HFF-Myc (cell line): Measurements from ENCODE around the gene VASH2.

Source experiments
- DNase-seq: peaks from one replicate; pipeline ENCODE4 v3.0.0-alpha.2; 2011; ENCODE audit warnings: low read depth; ENCODE audit errors: extremely low read depth
- H3K4me3 ChIP-seq: replicated peaks from 2 replicates; pipeline ENCODE4 v1.5.1; 2011; ENCODE audit warnings: low read depth, mild to moderate bottlenecking, control low read depth, low read length
- TF ChIP-seq, protein P1 (sequence below): IDR thresholded peaks from 2 replicates; pipeline ENCODE4 v1.5.1; 2012; ENCODE audit warnings: mild to moderate bottlenecking, low read depth, low read length, control low read depth; ENCODE audit errors: missing control alignments

VASH2 gene

DNA sequence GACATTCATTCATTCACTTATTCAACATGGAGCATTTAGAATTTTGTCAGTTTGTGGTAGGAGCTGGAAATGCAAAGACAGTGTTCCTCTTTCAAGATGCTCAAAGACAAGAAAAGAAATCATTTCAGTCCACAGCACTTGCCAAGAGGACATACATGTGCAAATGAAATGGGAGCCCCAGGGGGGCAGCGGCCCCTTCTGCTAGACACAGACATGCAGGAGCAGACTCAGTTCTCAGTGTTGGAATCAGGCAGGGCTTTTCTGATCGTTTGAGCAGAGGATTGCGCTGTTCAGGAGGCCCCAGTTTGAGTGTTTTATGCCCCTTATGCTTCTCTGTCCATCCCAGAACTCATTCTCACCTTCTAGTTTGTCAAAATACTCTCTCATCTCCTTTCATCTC, 35.6 kb upstream of the VASH2 start:
- no peak for DNase-seq
- TF ChIP-seq, protein P1, sequence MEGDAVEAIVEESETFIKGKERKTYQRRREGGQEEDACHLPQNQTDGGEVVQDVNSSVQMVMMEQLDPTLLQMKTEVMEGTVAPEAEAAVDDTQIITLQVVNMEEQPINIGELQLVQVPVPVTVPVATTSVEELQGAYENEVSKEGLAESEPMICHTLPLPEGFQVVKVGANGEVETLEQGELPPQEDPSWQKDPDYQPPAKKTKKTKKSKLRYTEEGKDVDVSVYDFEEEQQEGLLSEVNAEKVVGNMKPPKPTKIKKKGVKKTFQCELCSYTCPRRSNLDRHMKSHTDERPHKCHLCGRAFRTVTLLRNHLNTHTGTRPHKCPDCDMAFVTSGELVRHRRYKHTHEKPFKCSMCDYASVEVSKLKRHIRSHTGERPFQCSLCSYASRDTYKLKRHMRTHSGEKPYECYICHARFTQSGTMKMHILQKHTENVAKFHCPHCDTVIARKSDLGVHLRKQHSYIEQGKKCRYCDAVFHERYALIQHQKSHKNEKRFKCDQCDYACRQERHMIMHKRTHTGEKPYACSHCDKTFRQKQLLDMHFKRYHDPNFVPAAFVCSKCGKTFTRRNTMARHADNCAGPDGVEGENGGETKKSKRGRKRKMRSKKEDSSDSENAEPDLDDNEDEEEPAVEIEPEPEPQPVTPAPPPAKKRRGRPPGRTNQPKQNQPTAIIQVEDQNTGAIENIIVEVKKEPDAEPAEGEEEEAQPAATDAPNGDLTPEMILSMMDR, result no peak
- H3K4me3 ChIP-seq, result no peak overlapping the region

DNA sequence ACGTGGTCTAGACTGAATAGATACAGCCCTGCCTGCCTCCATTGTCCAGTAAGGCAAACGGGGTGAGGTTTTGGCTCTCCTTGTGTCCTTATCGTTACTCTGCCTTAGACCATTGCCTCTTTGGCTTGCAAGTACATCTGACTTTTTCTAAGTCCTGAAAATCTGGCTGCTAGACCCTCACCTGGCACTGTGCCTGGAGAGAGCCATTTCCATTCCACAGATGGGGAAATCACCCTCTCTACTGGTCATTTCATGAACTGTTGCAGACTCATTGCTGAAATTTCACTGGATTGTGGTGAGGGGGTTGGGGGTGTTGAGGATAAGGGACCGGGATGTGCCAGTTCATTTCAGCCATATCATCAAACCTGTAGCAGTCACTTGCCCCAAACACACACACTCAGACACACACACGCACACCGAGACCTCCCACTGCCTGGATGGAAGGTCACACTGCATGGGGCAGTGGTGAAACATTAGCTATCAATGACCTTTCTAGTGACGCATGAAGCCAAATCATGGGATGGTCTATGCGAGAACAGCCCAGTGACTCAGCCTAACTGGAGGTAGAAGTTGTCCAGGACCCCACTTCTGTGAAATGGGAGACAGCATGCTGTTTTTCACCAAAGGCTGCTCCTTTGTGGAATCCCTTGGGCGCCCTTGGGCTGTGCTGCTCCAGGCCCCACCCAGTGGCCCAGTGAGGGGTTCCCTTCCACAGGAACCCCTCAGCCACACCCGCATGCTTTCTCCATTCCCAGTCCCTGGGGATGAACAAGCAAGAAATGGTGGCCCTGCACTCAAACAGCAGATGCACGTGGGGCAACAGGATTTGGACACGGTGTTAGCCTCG, 34.9 kb upstream of the VASH2 start:
- TF ChIP-seq, protein P1, result peak; percentile 33
- no peak overlapping the region for H3K4me3 ChIP-seq
- no peak for DNase-seq

DNA sequence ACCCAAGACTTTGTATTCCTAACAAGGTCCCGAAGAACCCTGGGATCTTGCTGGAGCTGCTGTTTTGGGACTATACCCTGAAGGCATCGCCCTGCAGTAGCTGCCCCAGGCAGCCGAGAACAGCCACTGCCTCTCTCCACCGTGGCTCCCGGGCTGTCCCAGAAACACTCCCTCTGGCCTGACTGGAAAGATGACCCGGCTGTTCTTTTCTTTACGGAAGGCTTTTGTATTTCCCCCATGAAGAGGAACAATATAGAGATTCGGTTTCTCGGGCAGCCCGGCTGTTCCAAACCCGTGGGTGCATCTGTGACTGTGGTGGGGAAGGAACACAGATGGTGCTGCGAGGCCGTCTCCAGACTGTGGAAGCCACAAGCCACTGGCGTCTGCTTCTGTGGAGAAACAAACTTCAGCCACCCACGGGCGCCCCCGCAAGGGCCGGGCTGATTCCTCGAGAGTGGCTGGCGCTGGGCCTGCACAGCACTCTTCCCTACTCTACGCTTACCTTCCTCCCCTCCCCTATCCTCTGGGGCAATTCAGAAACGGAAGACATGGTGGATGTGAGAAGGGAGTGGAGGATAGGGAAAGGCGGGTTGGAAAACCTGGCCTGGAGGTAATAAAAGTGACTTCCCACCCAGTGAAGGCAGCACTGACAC, 33.7 kb upstream of the VASH2 start:
- DNase-seq, result no peak
- TF ChIP-seq, protein P1, result no peak
- H3K4me3 ChIP-seq, result no peak overlapping the region

DNA sequence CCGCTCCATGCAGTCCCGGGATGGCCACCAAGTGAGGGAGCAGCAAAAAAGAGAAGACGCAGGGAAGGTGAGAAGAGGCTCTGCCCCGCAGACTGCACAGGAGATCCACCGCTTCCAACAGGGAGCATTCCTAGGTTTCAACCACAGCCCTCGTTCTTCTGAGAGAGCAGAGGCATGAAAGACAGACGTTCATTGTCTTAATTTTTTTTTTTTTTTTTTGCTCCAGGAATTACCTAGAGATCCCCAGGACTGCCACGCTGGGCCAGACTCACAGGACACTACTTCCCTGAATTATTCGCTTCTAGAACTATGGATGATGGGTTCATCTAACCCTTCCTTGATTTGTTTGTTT, 33.2 kb upstream of the VASH2 start:
- DNase-seq, result no peak
- TF ChIP-seq, protein P1, result no peak
- H3K4me3 ChIP-seq, result no peak overlapping the region

GRCh38 chr1:212917858-212918257, 32.5 kb upstream of the VASH2 start:
- TF ChIP-seq, protein P1, result no peak
- no peak overlapping the region for H3K4me3 ChIP-seq
- no peak for DNase-seq

DNA sequence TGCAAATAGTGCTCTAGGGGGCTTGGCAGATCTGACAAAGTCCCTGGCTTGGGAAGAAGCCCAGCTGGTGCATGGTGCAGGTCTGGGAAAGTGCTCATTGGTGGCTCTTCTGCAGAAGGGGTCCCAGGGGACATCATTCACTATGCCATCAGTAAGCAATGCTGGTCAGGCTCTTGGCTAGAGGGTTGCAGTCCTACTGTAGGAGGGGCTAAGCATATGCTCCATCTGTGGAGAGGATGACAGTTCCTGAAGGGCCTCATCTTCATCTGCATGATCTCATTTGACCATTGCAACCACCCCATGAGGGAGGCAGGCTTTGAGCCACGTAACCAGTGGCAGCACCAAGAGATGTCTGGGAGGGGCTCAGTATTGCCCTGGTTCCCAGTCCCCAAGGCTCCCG, 31.5 kb upstream of the VASH2 start:
- TF ChIP-seq, protein P1, result no peak
- no peak for DNase-seq
- H3K4me3 ChIP-seq, result no peak overlapping the region

DNA sequence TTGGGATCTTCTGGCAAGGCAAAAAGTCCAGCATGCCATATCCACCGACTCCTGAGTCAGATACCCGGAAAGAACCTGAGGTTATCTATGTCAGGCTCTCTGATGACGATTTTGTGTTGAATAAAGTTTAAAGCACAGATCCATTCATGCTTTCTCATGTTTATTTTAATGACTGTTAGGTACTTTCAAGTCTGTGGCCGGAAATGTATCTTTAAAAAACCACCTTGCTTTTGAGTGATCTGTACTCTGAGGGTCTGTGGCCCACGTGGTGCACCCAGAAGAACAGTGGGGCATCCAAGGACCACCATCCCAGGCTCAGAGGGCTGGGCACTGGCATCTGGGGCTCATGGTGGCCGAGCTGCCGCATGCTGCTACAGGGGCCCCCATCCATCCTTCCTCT, 30.1 kb upstream of the VASH2 start:
- TF ChIP-seq, protein P1, result no peak
- no peak overlapping the region for H3K4me3 ChIP-seq
- DNase-seq, result no peak
